Esophagus muscularis mucosa (tissue), 4 donors: ENCODE data around the gene RDH16.

ENCODE experiments used
- EP300 ChIP-seq: sonication (generic); formaldehyde crosslinking; IDR thresholded peaks from one replicate; pipeline ENCODE4 v1.6.1; 2017; ENCODE audit warnings: antibody characterized with exemption
- POLR2A ChIP-seq: fragments of 450-650 bp; IDR thresholded peaks from one replicate; pipeline ENCODE4 v1.6.1; 2017; ENCODE audit warnings: antibody characterized with exemption, moderate library complexity, mild to moderate bottlenecking, low read depth
- POLR2AphosphoS5 ChIP-seq, 2 donors: sonication (generic); formaldehyde crosslinking; IDR thresholded peaks; one replicate each; pipeline ENCODE4 v1.6.1; 2017; ENCODE audit warnings: antibody characterized with exemption in 2 of 2
- TF ChIP-seq, protein P1 (sequence below), 3 experiments: fragments of 200-600 bp in 2 of 3; fragments of 450-650 bp in 1 of 3; sonication (generic) in 2 of 3; IDR thresholded peaks; one replicate each; pipeline ENCODE4 v1.5.1; 2017 to 2019; ENCODE audit warnings: antibody characterized with exemption in 3 of 3, mild to moderate bottlenecking in 2 of 3, moderate library complexity in 1 of 3

DNA sequence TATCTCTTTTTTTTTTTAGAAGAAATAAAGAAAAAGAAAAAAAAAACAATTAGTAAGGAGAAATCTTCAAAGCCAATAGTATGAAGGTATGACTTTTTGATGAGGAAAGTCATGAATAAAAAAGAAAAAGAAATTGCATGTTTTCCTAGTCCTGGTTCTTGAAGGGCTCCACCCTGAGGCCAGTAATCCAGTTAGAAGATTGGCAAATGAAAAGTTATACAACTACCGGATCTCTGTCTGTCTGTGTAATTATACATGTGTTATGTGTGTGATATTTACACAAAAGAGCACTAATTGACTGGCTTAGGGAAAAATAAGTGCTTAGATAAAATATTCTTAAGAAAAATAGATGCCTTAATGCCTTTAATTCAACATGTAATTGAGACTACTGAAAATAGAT is 51.6 kb downstream of the RDH16 start:
- TF ChIP-seq, protein P1, sequence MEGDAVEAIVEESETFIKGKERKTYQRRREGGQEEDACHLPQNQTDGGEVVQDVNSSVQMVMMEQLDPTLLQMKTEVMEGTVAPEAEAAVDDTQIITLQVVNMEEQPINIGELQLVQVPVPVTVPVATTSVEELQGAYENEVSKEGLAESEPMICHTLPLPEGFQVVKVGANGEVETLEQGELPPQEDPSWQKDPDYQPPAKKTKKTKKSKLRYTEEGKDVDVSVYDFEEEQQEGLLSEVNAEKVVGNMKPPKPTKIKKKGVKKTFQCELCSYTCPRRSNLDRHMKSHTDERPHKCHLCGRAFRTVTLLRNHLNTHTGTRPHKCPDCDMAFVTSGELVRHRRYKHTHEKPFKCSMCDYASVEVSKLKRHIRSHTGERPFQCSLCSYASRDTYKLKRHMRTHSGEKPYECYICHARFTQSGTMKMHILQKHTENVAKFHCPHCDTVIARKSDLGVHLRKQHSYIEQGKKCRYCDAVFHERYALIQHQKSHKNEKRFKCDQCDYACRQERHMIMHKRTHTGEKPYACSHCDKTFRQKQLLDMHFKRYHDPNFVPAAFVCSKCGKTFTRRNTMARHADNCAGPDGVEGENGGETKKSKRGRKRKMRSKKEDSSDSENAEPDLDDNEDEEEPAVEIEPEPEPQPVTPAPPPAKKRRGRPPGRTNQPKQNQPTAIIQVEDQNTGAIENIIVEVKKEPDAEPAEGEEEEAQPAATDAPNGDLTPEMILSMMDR (IDR thresholded peaks at IDR 0.05) = no peak
- TF ChIP-seq EP300 (no peak), POLR2A (no peak), POLR2AphosphoS5 (IDR thresholded peaks at IDR 0.05) (no peak)
